HG03342 (cell line): ENCODE results near the gene SMOC1.
"Not testable (repeated sequence)": the region's sequence is repeated elsewhere in the genome, so short reads cannot be mapped to it uniquely, and the experiment has no call there.

Experiments
- ATAC-seq: cut with Tn5 transposase; IDR thresholded peaks from one replicate; pipeline ENCODE4 v1.9.1; 2021; ENCODE audit warnings: mild to moderate bottlenecking, moderate library complexity; ENCODE audit not compliant: unreplicated experiment

Gene SMOC1

DNA sequence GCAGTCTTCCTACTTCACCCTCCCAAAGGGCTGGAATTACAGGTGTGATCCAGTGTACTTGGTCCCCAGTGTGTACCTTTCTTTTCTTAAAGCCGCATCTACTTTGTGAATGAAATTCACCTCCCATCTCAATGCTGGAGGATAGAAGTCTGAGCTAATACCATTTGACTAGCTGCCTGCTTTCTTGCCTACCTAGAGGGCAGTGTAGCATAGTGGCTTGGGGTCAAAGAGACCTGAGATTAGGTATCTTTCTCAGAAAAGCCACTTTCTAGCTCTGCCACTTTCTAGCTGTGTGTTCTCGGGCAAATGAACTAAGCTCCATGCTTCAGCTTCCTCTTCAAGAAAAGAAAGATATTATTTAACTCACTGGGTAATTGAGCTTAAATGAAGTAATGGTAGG is 16.9 kb downstream of the SMOC1 start:
- no peak for ATAC-seq

DNA sequence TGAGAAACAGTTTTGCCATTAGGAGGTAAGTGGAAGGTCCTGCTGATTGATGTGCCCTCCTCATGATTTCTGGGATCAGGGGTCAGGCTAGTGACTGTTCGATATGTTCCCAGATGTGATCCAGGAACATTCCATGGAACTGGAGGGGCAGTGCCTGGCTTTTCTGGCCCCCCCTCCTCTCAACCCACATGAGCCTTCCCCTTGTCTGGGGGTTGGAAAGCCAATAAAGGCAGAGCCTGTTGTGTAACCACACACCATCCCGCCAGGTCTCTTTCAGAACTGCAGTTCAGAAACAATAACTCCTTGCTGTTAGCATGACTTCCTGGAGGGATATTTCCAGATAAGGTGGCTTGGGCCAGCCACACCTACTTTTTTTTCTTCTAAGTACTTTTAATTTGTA is 17.8 kb downstream of the SMOC1 start:
- no peak for ATAC-seq

DNA sequence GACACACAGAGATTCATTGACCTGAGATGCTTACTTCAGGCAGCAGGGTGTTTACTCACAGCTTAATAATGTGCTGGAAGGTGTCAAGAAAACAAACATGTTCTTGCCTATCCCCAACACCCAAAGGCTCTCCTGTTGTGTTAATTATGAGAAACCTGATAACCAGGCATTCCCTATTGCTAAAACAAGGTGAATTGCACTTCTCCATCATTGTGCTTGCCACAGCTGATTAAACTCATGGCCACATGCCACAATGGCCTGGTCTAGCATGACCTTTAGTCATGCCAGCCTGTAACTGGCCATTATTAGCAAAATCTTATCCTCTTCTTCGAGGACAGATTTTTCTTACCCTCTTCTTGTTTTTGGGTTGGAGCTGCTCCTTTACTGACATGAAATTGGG is 21.4 kb downstream of the SMOC1 start:
- no peak for ATAC-seq

DNA sequence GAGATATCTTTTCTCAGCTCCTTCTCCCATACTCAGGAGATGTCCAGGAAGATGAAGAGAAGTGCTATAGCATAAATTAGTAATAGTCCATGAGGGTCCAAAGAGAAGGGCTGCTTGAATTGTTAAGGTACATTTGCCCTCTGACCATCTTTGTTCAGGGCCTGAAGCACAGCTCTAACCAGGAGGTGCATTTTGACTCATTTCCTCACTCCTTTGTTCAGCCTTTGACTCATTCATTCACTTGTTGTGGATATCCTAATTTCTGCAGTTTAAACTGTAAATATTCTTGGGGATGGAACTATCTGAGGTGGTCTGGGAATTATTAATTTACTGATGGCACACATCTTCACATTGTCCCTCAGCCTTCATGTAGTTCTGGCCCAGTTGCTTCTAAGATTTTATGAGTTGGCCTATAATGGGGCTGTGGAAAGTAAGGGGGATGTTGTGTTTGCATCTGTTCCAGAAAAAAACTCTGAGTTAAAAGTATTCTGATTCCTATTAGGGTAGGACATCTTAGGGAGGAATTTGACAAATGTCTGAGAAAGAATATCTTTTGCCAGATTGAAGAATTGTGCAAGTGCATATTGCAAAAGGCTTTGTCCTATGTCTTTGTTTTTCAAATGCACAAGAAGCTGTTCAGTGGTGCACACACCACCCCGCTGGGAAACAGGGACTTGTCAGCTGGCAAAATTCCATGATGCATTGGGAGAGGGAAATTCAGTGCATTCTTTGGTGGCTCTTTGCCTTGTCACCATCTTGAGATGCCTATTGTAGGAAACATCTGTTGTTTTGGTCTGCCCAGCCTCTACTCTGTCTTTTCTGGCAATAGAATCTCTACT is 22.1 kb downstream of the SMOC1 start:
- ATAC-seq: no peak

DNA sequence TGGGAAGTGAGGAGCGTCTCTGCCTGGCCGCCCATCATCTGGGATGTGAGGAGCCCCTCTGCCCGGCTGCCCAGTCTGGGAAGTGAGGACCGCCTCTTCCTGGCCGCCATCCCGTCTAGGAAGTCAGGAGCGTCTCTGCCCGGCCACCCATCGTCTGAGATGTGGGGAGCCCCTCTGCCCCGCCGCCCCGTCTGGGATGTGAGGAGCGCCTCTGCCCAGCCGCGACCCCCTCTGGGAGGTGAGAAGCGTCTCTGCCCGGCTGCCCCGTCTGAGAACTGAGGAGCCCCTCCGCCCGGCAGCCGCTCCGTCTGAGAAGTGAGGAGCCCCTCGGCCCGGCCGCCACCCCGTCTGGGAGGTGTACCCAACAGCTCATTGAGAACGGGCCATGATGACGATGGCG is 23.8 kb downstream of the SMOC1 start:
- ATAC-seq: not testable (repeated sequence)

DNA sequence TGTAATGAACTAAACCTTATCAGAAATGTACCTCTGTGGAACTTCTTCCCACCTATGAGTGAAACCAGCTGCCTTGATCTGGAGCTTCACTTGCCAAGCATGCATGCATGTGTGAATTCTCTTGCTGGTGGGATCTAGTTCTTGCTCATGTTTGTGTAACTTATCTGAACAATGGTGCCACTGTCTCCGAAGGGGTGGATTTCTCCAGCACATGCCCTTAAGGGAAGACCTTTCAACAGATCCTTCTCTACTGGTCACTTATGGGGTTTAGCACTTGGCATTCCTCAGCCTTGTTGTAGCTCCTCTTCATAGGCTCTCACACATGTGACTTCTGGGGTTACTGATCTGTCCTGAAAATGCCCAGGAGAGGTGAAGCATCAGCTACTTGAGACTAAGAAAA is 25.0 kb downstream of the SMOC1 start:
- no peak for ATAC-seq

DNA sequence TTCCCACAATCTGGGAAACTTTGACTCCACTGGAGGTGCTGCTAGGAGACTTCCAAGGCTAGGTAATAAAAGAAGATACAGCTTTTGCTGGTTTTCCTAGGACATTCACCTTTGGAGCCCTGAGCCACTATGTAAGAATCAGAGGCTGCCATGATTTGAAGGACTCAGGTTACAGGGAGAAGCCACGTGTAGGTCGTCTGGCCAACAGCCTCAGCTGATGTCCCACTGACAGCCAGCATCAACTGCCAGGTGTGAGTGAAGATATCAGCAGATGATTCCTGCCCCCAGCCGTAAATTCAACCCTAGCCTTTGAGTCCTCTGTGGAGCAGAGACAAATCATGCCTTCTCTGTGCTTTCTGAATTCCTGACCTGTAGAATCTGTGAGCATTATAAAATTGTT is 27.0 kb downstream of the SMOC1 start:
- no peak for ATAC-seq

DNA sequence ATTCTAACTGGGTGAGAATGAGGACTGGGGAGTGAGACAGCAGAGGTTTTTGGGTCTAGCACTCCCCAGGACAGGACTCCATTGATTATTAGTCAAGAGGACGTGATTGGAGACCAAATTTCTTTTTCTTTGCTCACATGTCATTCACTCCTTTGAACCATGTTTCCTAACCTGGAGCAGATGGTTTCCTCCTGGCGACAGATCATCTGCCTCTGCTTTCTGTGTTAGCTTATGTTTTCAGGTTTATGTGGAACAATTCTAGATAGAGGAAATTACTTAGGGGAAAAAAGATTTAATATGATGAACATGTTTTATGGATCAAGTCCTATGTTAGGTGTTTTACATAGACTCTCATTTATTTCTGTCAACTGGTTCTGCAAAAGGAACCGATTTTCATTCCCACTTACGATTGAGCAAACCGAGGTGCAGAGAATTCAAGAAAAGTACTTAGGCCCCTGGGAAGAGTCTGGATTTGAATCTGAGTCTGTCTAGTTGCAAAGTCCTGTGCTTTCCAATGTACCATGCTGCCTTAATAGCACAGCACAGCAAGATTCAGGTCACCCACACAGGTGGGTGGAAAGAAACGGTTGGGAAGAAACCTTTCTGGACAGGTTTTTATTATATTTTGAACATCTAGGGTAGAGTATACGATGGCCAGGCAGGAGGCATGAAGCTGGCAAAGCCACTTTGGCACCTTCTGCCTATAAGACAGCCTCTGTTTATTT is 30.8 kb downstream of the SMOC1 start:
- ATAC-seq: no peak

DNA sequence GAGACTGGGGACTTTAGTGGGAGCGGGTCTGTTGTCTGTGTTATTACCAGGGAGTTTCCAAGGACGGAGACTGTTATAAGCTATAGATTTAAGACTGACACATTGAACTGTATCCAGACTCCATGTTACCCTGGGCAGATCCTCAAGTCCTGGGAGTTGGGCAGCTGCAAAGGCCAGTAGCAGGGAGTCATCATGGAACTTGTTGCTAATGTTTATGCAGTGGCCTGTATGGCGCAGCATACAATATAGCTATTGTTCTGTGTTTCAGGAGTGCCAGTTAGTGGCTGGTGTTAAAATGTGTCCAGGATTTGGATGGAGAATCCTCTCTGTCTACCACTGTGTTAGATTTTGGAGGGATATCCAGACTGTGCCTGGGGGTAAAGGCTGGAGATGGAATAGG is 31.7 kb downstream of the SMOC1 start:
- no peak for ATAC-seq

DNA sequence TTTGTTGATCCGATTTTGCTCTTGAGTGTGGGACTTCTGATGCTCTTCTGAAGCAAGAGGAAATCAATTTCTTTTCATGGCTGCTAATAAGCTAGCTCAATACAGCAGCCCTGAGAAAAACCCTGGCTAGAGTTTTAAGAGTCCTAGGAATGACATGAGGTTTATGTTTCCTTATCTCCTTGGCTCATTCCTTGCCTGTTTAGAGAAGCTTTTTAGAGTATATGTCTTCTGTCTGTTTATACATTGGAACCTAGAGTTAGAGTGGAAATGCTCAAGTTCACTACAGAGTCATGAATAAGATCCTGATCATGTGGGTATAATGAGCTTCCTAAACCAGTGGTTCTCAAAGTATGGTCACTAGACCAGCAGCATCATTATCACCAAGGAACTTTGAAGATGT is 34.5 kb downstream of the SMOC1 start:
- no peak for ATAC-seq

DNA sequence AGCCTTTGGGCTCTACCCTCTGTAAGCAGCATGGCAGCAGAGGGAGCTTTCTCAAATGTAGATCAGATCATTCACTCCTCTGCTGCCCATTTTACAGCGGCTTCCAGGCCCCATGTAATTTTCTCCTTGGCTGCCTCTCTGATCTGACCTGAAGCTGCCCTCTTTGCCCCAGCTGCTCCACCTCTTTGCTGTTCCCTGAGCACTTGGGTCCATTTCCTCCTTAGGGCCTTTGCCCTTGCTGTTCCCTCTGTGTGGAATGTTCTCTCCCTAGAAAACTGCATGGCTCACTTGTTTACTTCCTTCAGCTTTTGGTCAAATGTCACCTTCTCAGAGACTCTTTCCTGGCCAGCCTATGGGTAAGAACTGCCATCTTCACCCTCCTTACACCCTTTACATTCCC is 37.2 kb downstream of the SMOC1 start:
- ATAC-seq: no peak

DNA sequence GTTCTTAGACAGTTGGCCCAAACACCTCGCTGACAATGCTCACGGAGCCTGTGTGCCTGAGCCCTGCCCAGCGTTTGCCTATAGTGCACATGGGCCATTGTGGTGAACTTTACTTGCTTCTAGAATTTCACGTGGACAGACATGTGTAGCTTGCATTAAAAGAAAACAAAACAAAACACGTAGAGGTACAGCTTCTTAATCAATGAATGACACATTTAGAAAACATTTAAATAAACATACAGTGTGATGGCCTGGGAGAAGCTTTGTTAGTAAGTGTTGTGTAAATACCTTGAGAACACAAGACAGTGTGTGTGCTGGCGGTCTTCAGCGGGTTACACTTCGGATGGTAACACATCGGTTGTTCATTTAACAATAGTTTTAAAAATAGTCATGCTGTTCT is 38.1 kb downstream of the SMOC1 start:
- no peak for ATAC-seq

DNA sequence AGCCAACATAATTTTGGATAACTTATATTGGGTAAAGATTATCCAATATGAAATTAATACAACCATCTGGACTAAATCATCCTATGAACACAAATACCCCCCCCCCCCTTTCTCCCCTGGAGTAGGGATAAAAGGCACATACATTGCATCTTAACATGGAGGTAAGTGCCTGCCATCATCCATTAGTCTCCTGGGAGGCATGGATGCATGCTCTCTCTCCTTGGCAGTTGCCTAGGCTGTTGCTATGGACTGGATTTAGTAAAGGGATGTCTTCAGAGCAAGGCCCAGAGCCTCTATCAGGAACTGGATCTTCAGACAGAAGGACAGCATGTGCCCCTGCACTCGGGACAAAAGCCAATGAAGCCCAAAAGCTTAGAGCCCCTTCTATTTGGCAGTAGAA is 40.6 kb downstream of the SMOC1 start:
- no peak for ATAC-seq

DNA sequence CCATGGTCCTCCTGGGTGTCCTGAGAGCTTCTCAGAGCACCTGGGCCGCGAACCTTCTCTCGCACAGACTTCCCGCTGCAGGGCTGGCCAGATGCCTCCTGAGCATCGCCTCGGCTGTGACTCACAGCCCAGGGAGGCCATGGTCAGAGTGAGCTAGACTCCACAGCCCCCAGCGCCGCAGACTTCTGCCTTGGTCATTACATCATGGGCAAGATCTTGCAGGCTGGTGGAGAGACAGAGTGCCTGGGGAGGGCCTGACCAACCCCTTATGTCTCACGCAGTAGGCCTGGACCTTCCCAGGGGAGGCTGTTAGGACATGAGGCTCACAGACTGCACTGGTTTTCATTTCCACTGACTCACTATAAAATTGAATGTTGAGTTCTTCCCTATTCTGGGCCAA is 41.8 kb downstream of the SMOC1 start:
- no peak for ATAC-seq

DNA sequence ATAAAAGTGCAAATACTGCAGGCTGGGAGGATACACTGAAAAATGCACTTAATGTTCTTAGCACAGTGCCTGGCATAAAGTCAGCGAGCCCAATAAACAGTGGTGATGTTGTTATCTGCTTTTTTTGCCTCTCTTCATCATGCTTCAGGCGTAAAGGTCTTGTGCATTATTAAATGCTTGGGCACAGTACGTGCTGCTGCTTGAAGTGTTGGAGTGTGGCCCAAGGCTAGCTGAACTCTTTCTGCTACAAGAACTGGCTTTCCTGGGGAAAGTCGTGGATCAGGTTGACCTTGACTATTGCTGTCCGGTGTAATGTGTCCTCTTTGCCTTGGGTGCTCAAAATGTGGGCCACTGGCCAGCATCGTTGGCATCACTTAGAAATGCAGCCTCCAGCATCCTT is 43.0 kb downstream of the SMOC1 start:
- no peak for ATAC-seq

DNA sequence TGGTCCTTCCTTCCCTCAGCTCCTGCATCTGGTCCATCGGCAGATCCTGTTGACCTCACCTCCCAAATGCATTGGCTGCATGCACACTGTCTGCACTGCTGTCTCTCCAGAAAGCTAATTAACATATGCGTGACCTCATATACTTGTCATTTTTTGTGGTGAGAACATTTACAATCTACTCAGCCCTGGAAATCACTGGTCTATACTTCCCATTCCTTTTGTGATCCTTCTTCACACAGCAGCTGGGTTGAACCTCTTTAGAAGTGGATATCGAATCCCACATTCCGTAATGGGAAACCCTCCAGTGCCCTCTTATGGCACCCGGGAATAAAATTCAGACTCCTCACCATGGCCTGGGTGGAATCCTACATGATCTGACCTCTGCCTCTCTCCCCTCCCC is 45.0 kb downstream of the SMOC1 start:
- no peak for ATAC-seq

DNA sequence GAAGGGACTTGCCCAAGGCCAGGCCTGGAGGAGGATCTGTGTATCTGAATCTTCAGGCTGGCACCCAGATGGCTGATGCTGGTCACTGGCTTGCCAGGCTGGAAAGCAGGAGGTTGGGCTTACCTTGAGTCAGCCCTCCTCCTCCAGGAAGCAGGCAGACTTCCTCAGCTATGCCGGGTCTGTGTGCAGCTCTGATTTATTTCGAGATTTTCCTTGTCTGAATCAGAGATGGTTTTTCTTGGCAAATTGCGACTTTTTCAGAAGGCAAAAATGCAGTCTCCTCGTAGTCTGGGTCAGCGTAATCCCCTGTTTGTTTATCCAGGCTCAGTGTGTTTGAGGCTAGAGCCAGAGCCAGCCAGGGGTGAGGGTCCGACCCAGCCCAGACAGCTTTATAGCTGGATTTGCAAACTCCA is 48.9 kb downstream of the SMOC1 start:
- ATAC-seq: no peak

DNA sequence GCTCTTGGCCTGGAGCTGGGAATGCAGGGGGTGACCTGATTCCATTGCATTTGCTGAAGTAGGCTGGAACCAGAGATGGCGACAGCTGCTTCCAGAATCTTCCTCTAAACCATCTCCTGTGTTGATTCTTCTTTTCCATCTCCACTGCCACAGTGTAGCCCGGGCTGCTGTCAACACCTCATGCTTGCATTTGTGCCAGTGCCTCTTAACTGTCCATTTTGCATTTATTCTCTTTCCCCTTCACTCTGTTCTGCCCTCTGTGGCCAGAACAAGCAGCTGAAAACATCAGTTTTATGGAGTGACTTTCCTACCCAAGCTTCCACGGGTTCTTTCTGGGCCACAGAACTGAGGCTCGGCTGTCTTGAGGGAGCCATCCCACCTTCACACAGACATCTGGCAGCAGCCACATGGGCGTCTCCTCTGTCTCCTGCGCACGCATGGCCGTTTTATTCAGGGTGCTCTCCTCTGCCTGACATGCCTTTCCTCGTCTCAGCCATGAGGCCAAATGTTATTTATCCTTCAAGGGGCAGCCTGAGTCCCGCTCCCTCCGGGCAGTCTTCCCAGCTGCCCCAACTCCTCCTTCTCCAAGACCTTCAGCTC is 51.7 kb downstream of the SMOC1 start:
- no peak for ATAC-seq

DNA sequence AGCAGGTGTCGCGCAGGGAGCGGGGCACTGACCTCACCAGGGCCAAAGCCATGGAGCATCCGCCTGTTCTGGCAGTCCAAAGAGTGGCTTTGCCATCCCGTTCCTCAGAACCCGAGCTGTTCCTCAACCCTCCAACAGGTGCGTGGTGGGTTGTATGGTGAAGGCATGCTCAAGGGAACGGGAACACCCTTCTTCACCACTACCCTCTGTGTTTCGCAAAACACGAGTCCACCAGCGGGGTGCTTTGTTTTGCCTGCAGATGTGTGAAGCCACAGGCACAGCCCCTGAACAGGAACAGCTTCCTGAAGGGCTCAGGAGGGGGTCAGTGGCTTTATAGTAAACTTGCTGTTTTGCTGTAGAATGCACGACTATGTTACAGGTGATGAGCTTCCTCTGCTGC is 52.7 kb downstream of the SMOC1 start:
- no peak for ATAC-seq

DNA sequence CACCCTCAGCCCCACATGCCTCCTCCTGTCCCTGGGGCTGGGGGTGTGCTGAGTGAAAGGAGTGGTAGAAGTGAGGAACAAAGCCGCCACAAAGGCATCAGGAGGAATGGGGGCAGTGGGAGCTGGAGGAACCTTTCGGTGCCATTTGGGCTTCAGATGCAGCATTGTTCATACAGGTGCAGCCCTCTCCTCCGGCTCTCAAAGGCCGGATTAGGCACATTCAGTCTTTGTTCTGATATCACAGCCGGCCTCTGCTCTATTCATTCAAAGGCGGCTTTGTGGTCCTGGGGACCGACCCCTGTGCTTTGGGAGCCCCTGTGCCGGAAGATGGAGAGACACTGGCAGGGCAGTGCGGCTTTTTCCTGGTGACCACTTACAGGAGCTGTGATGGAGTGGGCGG is 53.2 kb downstream of the SMOC1 start:
- no peak for ATAC-seq

DNA sequence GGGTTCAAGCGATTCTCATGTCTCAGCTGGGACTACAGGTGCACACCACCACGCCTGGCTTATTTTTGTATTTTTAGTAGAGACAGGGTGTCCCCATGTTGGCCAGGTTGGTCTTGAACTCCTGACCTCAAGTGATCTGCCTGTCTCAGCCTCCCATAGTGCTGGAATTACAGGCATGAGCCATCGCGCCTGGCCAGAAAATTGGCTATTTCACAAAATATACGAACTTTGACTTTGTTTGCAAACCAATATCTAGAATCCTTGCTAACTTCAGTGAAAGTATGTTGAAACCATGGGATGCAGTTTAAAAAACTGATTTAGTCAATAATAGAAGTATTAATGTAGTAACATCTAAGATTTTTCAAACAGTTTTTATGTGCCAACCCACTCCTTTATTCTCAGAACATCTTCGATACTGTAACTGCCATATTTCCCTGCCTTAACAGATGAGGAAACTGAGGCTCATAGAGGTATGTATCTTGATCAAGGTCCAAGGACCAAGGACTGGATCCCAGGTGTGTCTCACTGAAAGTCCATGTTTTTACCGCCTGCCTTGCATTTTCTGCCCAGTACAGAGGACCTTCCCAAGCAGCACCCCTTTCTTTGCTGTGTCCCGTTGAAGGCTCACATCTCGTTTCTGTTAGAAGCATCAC is 54.5 kb downstream of the SMOC1 start:
- no peak for ATAC-seq
